ENCODE data around the gene TBCK.
"Not testable (repeated sequence)": the region's sequence is repeated elsewhere in the genome, so short reads cannot be mapped to it uniquely, and the experiment has no call there.

Gene TBCK

GRCh38 chr4:106142616-106143127 is 173.3 kb downstream of the TBCK start:
- no peak for TF ChIP-seq CTCF (IDR thresholded peaks at IDR 0.05)
- Histone ChIP-seq H3K4me3 (ENCODE audit: low read depth, low read length) (no peak overlapping the region), H3K4me2 (ENCODE audit: low read length) (no peak overlapping the region), H2AFZ (no peak overlapping the region), H3K79me2 (no peaks in the 10 kb centered on the region), H3K9me3 (ENCODE audit: control insufficient read depth, low read length) (no peaks in the 10 kb centered on the region), H3K9ac (no peak overlapping the region), H3K36me3 (ENCODE audit: control insufficient read depth, insufficient read depth, low read length) (no peaks in the 10 kb centered on the region), H3K27me3 (ENCODE audit: control insufficient read depth, insufficient read depth, low read length) (no peaks in the 10 kb centered on the region), H3K4me1 (no peaks in the 10 kb centered on the region), H3K27ac (no peak overlapping the region)

- no peak overlapping the region for H3K4me2 ChIP-seq (ENCODE audit: low read length)
- no peaks in the 10 kb centered on the region for H3K4me1 ChIP-seq
- H3K9me3 ChIP-seq (ENCODE audit: control insufficient read depth, low read length): no peaks in the 10 kb centered on the region
- no peaks in the 10 kb centered on the region for H3K27me3 ChIP-seq (ENCODE audit: control insufficient read depth, insufficient read depth, low read length)
- no peaks in the 10 kb centered on the region for H3K36me3 ChIP-seq (ENCODE audit: control insufficient read depth, insufficient read depth, low read length)
- H3K27ac ChIP-seq: no peak overlapping the region
- H2AFZ ChIP-seq: no peak overlapping the region
- no peak overlapping the region for H3K4me3 ChIP-seq (ENCODE audit: low read depth, low read length)
- no peak overlapping the region for H3K9ac ChIP-seq
- no peaks in the 10 kb centered on the region for H3K79me2 ChIP-seq
- no peak for TF ChIP-seq CTCF (IDR thresholded peaks at IDR 0.05)
Observed at GRCh38 chr4:106140601-106141000, 175.4 kb downstream of the TBCK start.

GRCh38 chr4:106136777-106137331 is 179.2 kb downstream of the TBCK start:
- Histone ChIP-seq H2AFZ (no peak overlapping the region), H3K27ac (no peak overlapping the region), H3K9ac (no peak overlapping the region), H3K4me2 (ENCODE audit: low read length) (no peak overlapping the region), H3K27me3 (ENCODE audit: control insufficient read depth, insufficient read depth, low read length) (no peaks in the 10 kb centered on the region), H3K9me3 (ENCODE audit: control insufficient read depth, low read length) (no peaks in the 10 kb centered on the region), H3K4me1 (no peaks in the 10 kb centered on the region), H3K36me3 (ENCODE audit: control insufficient read depth, insufficient read depth, low read length) (no peaks in the 10 kb centered on the region), H3K79me2 (no peaks in the 10 kb centered on the region), H3K4me3 (ENCODE audit: low read depth, low read length) (no peak overlapping the region)
- no peak for TF ChIP-seq CTCF (IDR thresholded peaks at IDR 0.05)

GRCh38 chr4:106132045-106132444 is 184.0 kb downstream of the TBCK start:
- TF ChIP-seq CTCF (IDR thresholded peaks at IDR 0.05): no peak

GRCh38 chr4:106126062-106126461 is 189.9 kb downstream of the TBCK start:
- H3K9ac ChIP-seq: no peak overlapping the region
- TF ChIP-seq CTCF (IDR thresholded peaks at IDR 0.05): no peak
- H3K4me2 ChIP-seq (ENCODE audit: low read length): no peak overlapping the region
- H2AFZ ChIP-seq: no peak overlapping the region
- H3K36me3 ChIP-seq (ENCODE audit: control insufficient read depth, insufficient read depth, low read length): no peaks in the 10 kb centered on the region
- H3K4me1 ChIP-seq: no peaks in the 10 kb centered on the region
- H3K27me3 ChIP-seq (ENCODE audit: control insufficient read depth, insufficient read depth, low read length): no peaks in the 10 kb centered on the region
- no peak overlapping the region for H3K27ac ChIP-seq
- no peaks in the 10 kb centered on the region for H3K79me2 ChIP-seq
- H3K9me3 ChIP-seq (ENCODE audit: control insufficient read depth, low read length): no peaks in the 10 kb centered on the region
- no peak overlapping the region for H3K4me3 ChIP-seq (ENCODE audit: low read depth, low read length)

More at GRCh38 chr4:106132045-106132444, 184.0 kb downstream of the TBCK start:
- Histone ChIP-seq H2AFZ (no peak overlapping the region), H3K27ac (no peak overlapping the region), H3K4me3 (ENCODE audit: low read depth, low read length) (no peak overlapping the region), H3K4me1 (no peaks in the 10 kb centered on the region), H3K79me2 (no peaks in the 10 kb centered on the region), H3K4me2 (ENCODE audit: low read length) (no peak overlapping the region), H3K36me3 (ENCODE audit: control insufficient read depth, insufficient read depth, low read length) (no peaks in the 10 kb centered on the region), H3K27me3 (ENCODE audit: control insufficient read depth, insufficient read depth, low read length) (no peaks in the 10 kb centered on the region), H3K9me3 (ENCODE audit: control insufficient read depth, low read length) (no peaks in the 10 kb centered on the region), H3K9ac (no peak overlapping the region)

GRCh38 chr4:106119949-106120555 is 196.0 kb downstream of the TBCK start:
- not testable (repeated sequence) for H3K9ac ChIP-seq; H3K36me3 ChIP-seq (ENCODE audit: control insufficient read depth, insufficient read depth, low read length); H3K27ac ChIP-seq; H3K4me1 ChIP-seq; H3K4me3 ChIP-seq (ENCODE audit: low read depth, low read length); H3K9me3 ChIP-seq (ENCODE audit: control insufficient read depth, low read length); H3K79me2 ChIP-seq; H3K4me2 ChIP-seq (ENCODE audit: low read length); H2AFZ ChIP-seq; H3K27me3 ChIP-seq (ENCODE audit: control insufficient read depth, insufficient read depth, low read length)
